Measurements from ENCODE around the gene CARM1.

CARM1 gene

GRCh38 chr19:10911579-10912363 is 40.4 kb downstream of the CARM1 start:
- no peak for DNase-seq

GRCh38 chr19:10912619-10913018 is 41.3 kb downstream of the CARM1 start:
- DNase-seq, result no peak

GRCh38 chr19:10913716-10914340 is 42.5 kb downstream of the CARM1 start:
- no peak for DNase-seq

- no peak for DNase-seq
Measured at GRCh38 chr19:10915130-10916091, 44.1 kb downstream of the CARM1 start.

- no peak for DNase-seq
Measured at GRCh38 chr19:10916602-10917001, 45.2 kb downstream of the CARM1 start.

- no peak for DNase-seq
Measured at GRCh38 chr19:10918359-10918758, 47.0 kb downstream of the CARM1 start.

- DNase-seq, result no peak
Measured at GRCh38 chr19:10919352-10920287, 48.3 kb downstream of the CARM1 start.

- DNase-seq, result no peak
Measured at GRCh38 chr19:10920288-10920655, 48.9 kb downstream of the CARM1 start.

- DNase-seq, result no peak
Measured at GRCh38 chr19:10920781-10921180, 49.4 kb downstream of the CARM1 start.

GRCh38 chr19:10921199-10921909 is 50.0 kb downstream of the CARM1 start:
- no peak for DNase-seq

GRCh38 chr19:10921910-10922637 is 50.7 kb downstream of the CARM1 start:
- DNase-seq, result no peak

GRCh38 chr19:10922638-10923014 is 51.3 kb downstream of the CARM1 start:
- DNase-seq, result no peak

GRCh38 chr19:10923260-10924112 is 52.1 kb downstream of the CARM1 start:
- DNase-seq, result no peak

- no peak for DNase-seq
Measured at GRCh38 chr19:10924597-10924996, 53.2 kb downstream of the CARM1 start.

GRCh38 chr19:10927730-10928562 is 56.6 kb downstream of the CARM1 start:
- DNase-seq, result no peak

GRCh38 chr19:10928563-10929401 is 57.4 kb downstream of the CARM1 start, which contains the start of the genes TIMM29 and YIPF2:
Gene TIMM29, plus strand, starts transcription at chr19:10928811. Its CDS starts 12 bp downstream, at chr19:10928823.
Gene YIPF2, minus strand, starts transcription at chr19:10928639. Its CDS starts 229 bp downstream, at chr19:10928410.
- DNase-seq, result peak; percentile 79

GRCh38 chr19:10929402-10929794 is 58.0 kb downstream of the CARM1 start:
- DNase-seq, result no peak
